DND-41 (cell line): ENCODE data around the gene COMMD10.

ENCODE experiments used
- ATAC-seq: fragments of 200-7000 bp; cut with Tn5 transposase; 3 replicates; pipeline ENCODE4 v1.9.1; 2021; ENCODE audit warnings: low read depth; ENCODE audit not compliant: insufficient read depth
- DNase-seq: peaks from one replicate; pipeline ENCODE4 v3.0.0-alpha.2; 2020
- H2AFZ ChIP-seq: 2 replicates; pipeline ENCODE4 v1.6.0; 2012; ENCODE audit warnings: low read depth, low read length
- H3K27ac ChIP-seq: 2 replicates; pipeline ENCODE4 v1.5.1; 2012; ENCODE audit warnings: low read length, inconsistent platforms
- H3K27me3 ChIP-seq: fragments of 200-600 bp; sonication (generic); 2 replicates; pipeline ENCODE4 v1.6.0; 2012; ENCODE audit warnings: low read length, mild to moderate bottlenecking, inconsistent platforms; ENCODE audit not compliant: insufficient read depth, poor library complexity
- H3K36me3 ChIP-seq: 2 replicates; pipeline ENCODE4 v1.5.1; 2012; ENCODE audit warnings: low read length, inconsistent platforms; ENCODE audit not compliant: insufficient read depth
- H3K4me1 ChIP-seq: 2 replicates; pipeline ENCODE4 v1.5.1; 2012; ENCODE audit warnings: mild to moderate bottlenecking, low read length; ENCODE audit not compliant: insufficient read depth
- H3K4me2 ChIP-seq: 2 replicates; pipeline ENCODE4 v1.6.0; 2012; ENCODE audit warnings: mild to moderate bottlenecking, moderate library complexity, low read length, inconsistent platforms; ENCODE audit not compliant: insufficient read depth
- H3K4me3 ChIP-seq, 2 experiments: fragments of 200-600 bp in 1 of 2; shearing (Covaris generic) in 1 of 2; 2 replicates each; pipeline ENCODE4 v1.5.1; 2012 to 2016; ENCODE audit warnings: inconsistent platforms in 2 of 2, low read length in 2 of 2, mild to moderate bottlenecking in 2 of 2, low read depth in 1 of 2, moderate library complexity in 1 of 2
- H3K79me2 ChIP-seq: 2 replicates; pipeline ENCODE4 v1.6.0; 2012; ENCODE audit warnings: low read length, inconsistent platforms; ENCODE audit not compliant: insufficient read depth
- H3K9ac ChIP-seq: 2 replicates; pipeline ENCODE4 v1.6.0; 2012; ENCODE audit warnings: low read depth, mild to moderate bottlenecking, inconsistent platforms, low read length, moderate library complexity
- H3K9me3 ChIP-seq: 2 replicates; pipeline ENCODE4 v1.5.1; 2012; ENCODE audit warnings: low read length, moderate library complexity, mild to moderate bottlenecking, inconsistent platforms; ENCODE audit not compliant: insufficient read depth, severe bottlenecking
- H4K20me1 ChIP-seq: 2 replicates; pipeline ENCODE4 v1.6.0; 2012; ENCODE audit warnings: low read length; ENCODE audit not compliant: insufficient read depth
- CTCF ChIP-seq: IDR thresholded peaks from 2 replicates; pipeline ENCODE4 v1.5.1; 2012; ENCODE audit warnings: borderline replicate concordance, low read length, moderate library complexity, mild to moderate bottlenecking; ENCODE audit not compliant: poor library complexity, severe bottlenecking; ENCODE audit errors: extremely low read depth
- EZH2 ChIP-seq: IDR thresholded peaks from 3 replicates; pipeline ENCODE4 v1.6.1; 2012; ENCODE audit warnings: borderline replicate concordance, low read depth, mild to moderate bottlenecking, moderate library complexity, low read length, inconsistent platforms; ENCODE audit not compliant: severe bottlenecking

COMMD10 gene

GRCh38 chr5:116153687-116154174 is 68.9 kb downstream of the COMMD10 start:
- DNase-seq (no peak), ATAC-seq (no peak)
- Histone ChIP-seq H3K4me1 (no peaks in the 10 kb centered on the region), H3K27me3 (no peaks in the 10 kb centered on the region), H3K9ac (no peak overlapping the region), H3K9me3 (no peaks in the 10 kb centered on the region), H4K20me1 (no peaks in the 10 kb centered on the region), H2AFZ (no peak overlapping the region), H3K36me3 (no peaks in the 10 kb centered on the region), H3K4me2 (no peak overlapping the region), H3K79me2 (no peaks in the 10 kb centered on the region), H3K27ac (no peak overlapping the region), H3K4me3 (no peak overlapping the region)
- no peak for TF ChIP-seq EZH2

- no peak overlapping the region for H3K27ac ChIP-seq
- DNase-seq (no peak), ATAC-seq (no peak)
- H3K9ac ChIP-seq: no peak overlapping the region
- no peak overlapping the region for H3K4me3 ChIP-seq
- no peak overlapping the region for H3K4me2 ChIP-seq
- no peaks in the 10 kb centered on the region for H3K36me3 ChIP-seq
- no peaks in the 10 kb centered on the region for H4K20me1 ChIP-seq
- no peaks in the 10 kb centered on the region for H3K27me3 ChIP-seq
- H3K4me1 ChIP-seq: no peaks in the 10 kb centered on the region
- no peaks in the 10 kb centered on the region for H3K79me2 ChIP-seq
- TF ChIP-seq EZH2 (no peak), CTCF (no peak)
- no peaks in the 10 kb centered on the region for H3K9me3 ChIP-seq
- no peak overlapping the region for H2AFZ ChIP-seq
Observed at GRCh38 chr5:116154252-116154651, 69.4 kb downstream of the COMMD10 start.

GRCh38 chr5:116154931-116155330 is 70.1 kb downstream of the COMMD10 start:
- Histone ChIP-seq H3K4me3 (no peak overlapping the region), H4K20me1 (no peaks in the 10 kb centered on the region), H3K9ac (no peak overlapping the region), H3K27ac (no peak overlapping the region), H3K9me3 (no peaks in the 10 kb centered on the region), H3K36me3 (no peaks in the 10 kb centered on the region), H3K79me2 (no peaks in the 10 kb centered on the region), H3K4me2 (no peak overlapping the region), H2AFZ (no peak overlapping the region), H3K27me3 (no peaks in the 10 kb centered on the region), H3K4me1 (no peaks in the 10 kb centered on the region)
- DNase-seq: no peak
- TF ChIP-seq CTCF: no peak
- TF ChIP-seq EZH2: no peak
- no peak for ATAC-seq

GRCh38 chr5:116157902-116158301 is 73.1 kb downstream of the COMMD10 start:
- DNase-seq (no peak), ATAC-seq (no peak)
- no peaks in the 10 kb centered on the region for H3K79me2 ChIP-seq
- H3K9me3 ChIP-seq: no peaks in the 10 kb centered on the region
- H3K4me2 ChIP-seq: no peak overlapping the region
- no peak overlapping the region for H3K9ac ChIP-seq
- no peaks in the 10 kb centered on the region for H3K36me3 ChIP-seq
- no peaks in the 10 kb centered on the region for H3K4me1 ChIP-seq
- no peaks in the 10 kb centered on the region for H4K20me1 ChIP-seq
- H2AFZ ChIP-seq: no peak overlapping the region
- H3K27me3 ChIP-seq: no peaks in the 10 kb centered on the region
- H3K4me3 ChIP-seq: no peak overlapping the region
- TF ChIP-seq CTCF: no peak
- TF ChIP-seq EZH2: no peak
- H3K27ac ChIP-seq: no peak overlapping the region
